ENCODE measurements around the gene MACROD2.
"Not testable (repeated sequence)": the region's sequence is repeated elsewhere in the genome, so short reads cannot be mapped to it uniquely, and the experiment has no call there.

The MACROD2 gene

DNA sequence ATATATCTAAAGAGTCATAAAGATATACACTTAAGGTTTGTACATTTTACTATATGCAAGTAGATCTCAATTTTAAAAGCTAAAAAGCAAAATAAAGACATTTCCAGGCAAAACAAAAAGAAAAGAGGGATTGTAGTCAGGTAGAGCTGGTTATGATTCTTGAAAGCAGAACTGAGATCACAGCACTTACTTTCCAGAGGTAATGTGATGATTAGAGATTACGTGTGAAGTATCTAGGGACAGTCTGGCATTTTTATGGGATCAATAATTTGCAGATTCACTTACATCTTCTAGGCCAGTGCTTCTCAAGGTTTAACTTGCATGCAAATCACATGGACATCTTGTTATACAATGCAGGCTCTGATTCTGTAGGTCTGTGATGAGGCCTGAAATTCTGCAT lies 1982.4 kb downstream of the MACROD2 start:
- DNase-seq: no peak

DNA sequence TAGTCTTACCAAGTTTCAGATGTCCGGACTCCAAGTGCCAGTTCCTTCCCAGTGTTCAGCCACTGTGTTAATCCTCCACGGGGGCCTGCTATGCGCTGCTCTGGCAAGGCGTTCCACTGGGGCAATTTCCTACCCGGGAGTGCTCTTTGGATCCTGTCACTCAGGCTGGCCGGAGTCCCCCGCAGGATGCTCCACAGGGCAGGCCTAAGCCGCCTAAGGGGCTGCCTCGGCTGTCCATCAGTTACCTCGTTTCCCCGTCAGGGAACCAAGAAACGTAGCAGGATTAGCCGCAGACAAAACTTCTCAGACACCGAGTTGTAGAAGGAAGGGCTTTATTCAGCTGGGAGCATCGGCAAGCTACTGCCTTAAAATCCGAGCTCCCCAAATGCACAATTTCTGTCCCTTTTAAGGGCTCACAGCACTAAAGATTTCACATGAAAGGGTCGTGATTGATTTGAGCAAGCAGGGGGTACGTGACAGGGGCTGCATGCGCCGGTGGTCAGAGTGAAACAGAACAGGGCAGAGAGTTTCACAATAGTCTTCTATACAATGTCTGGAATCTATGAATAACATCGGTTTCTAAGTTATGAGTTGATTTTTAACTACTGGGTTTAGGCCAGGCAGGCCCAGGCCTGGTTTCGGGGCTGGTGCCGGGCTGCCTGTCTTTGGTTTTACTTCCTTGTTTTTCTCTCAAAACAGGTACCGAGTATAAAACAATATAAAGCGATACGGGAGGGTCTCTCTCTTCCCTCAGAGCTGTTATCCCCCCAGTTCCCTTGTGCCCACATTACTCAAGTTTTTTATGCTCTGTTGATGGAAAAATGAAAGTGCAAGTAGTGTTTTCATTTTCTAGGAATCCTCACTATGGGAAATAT lies 1990.4 kb downstream of the MACROD2 start:
- DNase-seq: not testable (repeated sequence)

DNA sequence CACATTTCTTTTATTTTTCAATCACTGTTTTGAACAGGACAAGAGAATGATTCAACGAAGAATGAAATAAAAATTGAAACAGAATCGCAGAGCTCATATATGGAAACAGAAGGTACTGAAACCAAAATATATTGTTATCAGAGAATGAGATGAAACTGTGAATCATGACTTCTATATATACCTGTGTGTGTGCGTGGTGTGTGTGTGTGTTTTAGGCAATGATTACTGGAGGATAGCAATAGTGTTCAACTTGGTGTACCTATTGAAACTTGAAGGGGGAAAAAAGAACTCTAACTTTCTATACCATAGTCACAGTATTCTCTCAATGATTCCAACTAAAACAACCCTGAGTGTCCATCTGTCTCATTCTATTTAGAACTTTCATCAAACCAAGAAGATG lies 1991.4 kb downstream of the MACROD2 start:
- no peak for DNase-seq

DNA sequence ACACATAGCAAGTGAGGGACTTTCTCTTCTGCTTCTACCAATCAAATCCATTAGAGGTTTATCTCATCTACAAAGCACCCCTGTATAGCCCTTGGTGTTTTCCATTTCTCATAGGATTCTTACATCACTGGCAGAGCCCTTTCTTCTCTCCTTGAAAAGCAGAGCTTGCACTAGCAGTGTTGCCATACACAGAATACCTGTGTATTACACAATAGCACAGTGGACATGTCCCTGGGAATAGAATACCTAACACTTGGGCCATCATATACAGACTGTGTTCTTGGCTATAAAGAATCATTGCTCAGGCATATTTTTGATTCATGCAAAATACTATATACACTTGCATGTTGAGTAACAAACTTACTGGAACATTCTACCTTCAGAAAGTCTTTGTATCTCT lies 1996.0 kb downstream of the MACROD2 start:
- DNase-seq: no peak

DNA sequence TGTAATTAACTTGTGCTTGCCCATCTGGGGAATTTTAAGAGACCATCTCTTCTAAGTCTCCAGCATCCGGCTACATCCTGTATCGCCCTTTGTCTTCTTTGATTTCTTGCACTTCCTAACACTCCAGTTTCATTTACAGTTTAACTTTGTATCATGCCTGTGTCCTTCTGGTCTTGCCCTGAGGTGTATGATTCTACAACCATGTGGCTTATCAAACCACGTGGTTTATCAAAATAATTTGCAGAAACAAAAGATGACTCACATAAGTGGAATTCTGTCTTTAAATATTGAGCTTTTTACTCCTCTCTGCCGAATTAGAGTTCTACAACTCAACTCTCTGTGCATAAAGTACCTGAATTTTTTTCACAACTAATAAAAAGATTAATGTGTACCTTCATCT lies 1997.2 kb downstream of the MACROD2 start:
- DNase-seq: no peak

DNA sequence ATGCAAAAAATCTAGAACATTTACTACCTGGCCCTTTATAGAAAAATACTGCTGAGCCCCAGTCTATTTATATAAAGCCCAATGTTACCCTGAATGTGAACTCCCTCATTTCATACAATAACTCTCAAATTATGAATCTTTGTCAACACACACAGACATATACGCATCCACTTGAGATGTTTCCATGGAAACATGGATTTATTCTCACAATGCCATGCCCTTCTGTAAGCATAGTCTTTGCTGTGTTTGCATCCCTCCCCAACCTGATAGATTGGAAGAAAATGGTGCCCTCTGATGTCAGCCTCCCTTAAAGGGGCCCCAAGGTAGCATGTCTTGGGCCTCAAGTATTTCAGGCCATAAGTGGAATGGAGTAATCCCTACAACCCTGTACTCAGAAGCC lies 2004.8 kb downstream of the MACROD2 start:
- DNase-seq: no peak

DNA sequence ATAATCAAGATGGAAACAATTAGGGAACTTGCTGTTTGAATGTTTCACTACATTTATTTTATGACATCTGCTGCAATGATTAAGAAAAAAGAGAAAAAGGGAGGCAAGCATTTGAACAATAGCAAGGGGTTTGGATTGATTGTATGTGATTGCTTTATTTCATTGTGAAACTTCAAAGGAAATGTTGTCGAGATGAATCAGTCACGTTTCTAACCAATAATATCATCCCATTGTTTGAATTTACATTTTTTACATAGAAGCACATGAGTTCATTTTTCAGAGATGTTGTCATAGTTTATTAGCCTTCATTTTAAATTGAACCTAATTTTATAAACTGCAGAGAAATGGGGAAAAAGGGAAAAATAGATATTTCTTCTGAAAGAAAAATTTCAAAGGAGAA lies 2006.0 kb downstream of the MACROD2 start:
- DNase-seq: no peak

DNA sequence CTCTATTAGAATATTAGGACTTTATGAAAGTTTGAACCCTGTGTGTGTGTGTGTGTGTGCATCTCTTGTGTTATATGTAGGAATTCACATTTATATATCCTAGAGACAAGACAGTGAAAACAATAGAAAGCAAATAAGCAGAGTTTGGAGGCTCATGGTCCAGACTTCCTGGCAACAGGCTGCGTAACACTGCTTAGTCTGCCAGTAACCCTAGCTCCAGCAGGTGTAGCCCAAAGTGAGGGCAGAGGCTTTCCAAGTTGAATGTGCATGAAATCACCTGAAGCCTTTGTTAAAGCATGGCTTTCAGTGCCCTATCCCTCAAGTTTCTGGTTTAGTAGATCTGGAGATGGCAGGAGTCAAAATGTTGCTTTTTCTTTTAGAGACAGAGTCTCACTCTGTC lies 2008.0 kb downstream of the MACROD2 start:
- no peak for DNase-seq

DNA sequence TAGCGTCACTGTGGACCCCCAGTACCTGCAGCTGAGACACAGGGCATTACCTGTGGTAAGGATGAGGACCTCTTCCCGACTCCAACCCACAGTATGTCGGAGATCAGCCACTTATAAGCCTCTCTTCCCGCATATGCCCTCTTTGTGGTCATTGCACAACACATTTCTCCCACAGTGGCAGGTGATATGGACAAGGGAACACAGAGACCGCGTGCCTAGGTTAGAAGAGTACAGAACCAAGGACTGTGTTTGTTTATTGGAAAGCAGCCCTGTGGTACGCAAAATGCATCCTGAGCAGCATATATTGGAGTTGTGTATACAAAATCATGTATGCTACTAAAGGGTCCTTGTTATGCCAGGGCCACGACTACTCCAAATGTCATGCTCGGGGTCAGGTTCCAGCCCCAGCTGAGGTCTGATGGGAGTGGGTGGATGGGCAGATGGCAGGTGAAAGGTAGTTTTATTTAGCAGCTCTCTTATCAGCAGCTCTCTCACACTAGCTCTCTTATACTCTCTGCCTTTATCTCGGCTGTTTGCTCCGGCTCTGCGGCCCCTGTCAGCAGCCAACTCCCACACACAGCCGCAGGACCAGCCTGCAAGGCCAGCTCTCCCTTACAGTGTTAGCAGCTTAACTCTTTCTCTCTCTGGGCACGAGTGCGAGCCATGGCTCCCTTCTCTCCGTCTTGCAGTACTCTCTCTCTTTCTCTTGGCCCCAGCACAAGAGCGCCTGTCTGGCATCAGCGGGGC lies 2009.0 kb downstream of the MACROD2 start:
- DNase-seq: no peak

DNA sequence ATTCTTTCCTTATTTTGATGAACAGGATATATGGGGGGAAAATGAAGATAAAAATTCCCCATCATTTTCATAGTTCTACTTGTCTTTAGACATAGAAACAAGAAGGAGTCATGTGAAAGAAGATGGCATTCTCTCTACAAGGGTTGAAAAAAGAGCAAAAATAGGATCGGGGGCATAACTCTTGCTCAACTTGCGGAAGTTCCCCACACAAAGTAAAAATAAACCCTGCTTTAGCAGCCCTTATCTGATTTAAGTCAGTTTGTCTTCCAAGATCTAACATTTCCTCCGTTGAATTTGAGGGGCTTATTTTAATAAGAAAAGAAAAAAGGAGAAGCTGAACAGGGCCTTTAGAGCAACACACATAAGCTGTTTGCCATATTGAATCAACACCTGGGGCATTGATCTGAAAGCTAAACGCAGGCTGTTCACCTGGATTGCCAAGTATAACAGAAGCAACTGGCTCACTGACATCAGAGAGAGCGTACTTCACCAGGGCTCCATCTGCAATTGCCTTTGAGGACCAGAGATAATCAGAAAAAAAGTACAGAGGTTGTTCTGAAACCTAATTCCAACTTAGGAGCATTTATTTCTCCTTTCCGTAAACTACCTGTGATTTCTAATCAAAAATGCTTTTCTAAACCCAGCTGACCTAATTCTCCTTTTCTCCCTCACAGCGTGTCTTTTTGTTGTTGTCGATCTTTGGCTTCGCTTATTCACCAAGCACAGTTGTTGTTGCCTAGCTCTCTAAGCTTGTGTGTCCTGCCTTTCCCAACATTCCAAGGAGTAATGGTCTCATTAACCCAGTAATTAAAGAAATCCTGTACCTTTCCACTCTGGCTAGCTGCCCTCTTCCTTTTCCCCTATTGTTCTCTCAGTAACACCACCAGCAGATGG lies 2010.0 kb downstream of the MACROD2 start:
- DNase-seq: no peak

DNA sequence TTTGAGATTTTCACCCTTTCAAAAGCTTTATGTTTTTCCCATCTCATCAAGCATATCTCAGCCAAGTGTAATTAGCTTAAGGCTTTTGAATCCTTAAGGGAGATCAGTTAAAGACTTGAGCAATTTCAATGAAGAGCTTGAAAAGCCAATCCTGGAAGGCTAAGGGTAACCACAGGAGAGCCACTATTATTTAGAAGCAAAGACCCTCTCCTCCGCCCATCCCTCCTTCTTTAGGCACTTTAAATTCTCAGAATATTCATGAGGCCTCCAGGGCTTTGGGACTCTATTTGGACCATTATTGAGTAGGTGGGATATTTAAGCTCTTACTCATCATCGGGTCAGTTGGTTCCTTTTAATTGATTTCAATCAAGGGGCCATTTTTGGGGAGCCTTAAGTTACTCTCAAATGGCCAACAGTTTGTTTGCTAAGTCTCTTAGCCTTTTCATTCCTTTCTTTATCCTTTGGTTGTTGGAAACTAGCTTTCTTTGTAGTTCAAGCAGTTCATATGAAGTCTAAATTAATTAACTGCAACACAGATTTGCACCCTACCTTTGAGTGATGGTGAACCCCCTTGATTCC lies 2010.7 kb downstream of the MACROD2 start:
- no peak for DNase-seq

DNA sequence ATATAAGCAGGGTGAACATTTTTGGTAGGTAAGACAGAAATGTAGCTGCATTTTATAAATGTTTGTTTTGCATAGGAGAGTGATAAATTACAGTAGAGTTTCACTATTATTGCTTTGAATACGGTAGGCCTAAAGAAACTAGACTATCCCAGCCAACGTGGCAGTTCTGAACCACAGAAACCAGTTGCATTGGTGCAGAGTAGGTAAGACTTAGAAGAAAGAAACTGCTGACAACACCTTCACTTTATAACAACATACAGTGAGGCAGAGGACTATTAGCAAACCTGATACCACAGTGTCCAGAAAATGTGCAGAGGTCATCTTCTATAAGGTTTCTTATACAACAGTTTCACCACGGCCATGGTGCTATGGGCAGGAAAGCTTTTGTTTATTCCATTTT lies 2011.8 kb downstream of the MACROD2 start:
- DNase-seq: no peak

DNA sequence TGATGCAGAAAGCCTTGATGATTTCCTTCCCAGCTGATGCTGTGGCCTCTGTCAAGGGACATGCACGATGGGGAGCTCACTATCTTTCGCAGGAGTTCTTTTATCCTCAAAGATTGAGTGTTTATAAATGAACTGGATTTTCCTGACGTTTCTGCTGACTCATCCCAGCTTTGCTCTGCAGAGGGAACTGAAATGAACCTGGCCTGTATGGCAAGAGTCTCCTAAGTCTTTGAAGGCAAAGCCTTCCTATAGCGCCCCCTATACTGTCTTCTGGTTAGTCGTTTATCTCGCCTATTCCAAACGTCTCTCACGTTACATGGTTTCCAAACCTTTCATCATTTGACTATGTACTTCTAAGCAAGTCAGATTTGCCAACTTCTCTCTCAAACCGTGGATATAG lies 2012.6 kb downstream of the MACROD2 start:
- DNase-seq: no peak

DNA sequence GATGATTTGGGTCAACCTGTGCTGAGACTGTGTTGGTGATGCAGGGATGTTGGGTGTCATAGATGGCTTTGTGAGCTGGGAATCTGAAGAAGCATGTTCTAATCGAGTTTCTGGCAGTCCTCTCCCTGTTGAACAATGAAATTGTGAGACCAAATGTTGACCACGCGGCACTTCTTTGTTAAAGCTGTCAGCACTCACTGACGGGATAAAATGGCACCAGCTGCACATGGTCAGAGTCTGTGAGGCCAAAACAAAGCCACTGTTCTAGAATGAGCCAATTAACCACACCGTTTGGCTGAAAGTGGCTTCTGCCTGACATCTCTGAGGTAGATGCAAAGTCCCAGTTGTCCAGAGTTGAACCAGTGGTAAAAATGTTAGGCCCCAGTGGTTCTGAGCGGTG lies 2015.7 kb downstream of the MACROD2 start:
- DNase-seq: no peak

DNA sequence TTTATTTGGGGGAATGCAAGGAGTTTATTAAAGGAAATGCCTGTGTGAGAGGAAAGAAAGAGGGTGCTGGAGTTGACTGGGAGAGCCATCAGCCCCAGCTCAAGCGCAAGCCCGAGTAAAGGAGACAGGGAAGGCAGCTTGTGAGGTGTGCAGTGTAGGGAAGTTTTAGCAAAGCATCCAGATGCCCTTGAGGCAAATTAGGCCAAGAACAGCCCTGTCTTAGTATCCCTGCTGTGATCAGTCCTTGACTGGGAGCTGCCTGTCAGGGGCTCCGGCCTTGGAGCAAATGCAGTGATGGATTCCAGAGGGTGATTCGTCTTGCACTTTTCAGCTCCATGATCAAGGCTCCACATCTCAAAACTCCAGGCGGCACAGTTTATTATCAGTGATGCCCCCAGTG lies 2016.2 kb downstream of the MACROD2 start:
- no peak for DNase-seq

DNA sequence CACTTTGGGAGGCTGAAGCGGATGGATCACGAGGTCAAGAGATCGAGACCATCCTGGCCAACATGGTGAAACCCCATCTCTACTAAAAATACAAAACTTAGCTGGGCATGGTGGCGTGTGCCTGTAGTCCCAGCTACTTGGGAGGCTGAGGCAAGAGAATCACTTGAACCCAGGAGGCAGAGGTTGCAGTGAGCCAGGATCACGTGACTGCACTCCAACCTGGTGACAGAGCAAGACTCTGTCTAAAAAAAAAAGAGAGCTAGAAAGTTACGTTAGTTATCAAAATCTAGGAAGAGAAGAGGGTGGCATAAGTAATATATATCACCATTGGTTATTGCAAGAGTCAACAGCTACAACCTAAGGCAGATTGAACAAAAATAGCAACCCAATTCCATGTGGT lies 2017.6 kb downstream of the MACROD2 start:
- not testable (repeated sequence) for DNase-seq

DNA sequence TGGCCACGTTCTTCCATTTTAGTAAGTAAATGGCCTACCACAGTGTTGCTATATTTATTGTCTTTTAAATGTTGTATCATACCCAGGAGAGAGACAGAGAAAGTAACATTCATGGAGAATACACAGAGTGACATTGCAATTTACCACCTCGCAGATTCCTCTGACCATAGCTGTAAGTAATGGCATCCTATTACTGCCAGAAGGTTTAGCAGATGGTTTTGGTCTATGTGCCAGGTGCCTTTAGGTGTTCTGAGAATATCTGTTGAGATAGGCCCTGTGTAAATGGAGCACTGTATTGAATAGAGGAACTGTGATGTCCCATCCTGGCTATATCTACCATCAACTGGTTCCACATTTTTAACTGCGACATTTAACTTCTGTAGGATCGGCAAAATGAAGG lies 2018.3 kb downstream of the MACROD2 start:
- DNase-seq: no peak

DNA sequence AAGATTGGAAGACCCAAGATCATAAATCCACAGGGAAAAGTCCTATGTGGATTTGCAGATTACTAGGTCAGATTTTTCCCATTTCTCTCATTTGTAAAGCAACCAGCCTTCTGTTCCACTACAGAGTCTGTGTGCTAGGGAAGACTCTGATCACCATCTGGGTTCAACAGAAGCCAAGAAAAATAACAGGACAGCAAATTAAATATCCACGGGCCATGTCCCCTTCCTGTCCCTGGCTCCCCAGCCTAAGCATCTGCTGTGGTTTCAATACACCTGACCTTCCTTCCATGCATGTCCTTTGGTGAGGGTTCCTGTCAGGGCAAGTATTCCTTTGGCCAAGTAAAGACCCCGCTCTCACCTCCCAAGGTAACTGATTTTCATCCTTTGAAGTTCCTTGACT lies 2019.1 kb downstream of the MACROD2 start:
- DNase-seq: no peak

DNA sequence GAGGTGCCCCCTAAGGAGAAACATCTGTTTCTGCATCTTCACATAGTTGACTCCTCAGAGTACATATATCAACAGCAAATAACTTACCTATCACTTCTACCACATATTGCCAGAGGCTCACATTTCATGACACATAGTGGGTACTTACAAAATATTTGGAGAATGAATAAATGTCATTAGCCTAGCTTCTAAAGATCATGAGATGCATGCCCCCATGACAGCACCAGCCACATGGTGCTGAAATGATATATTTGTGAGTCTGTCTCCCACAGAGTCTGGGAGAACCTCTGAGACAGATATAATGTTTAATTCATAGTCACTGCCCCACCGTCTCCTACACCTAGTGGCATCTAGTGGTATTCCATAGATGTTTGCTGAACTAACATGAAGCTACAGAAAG lies 2022.3 kb downstream of the MACROD2 start:
- DNase-seq: no peak

DNA sequence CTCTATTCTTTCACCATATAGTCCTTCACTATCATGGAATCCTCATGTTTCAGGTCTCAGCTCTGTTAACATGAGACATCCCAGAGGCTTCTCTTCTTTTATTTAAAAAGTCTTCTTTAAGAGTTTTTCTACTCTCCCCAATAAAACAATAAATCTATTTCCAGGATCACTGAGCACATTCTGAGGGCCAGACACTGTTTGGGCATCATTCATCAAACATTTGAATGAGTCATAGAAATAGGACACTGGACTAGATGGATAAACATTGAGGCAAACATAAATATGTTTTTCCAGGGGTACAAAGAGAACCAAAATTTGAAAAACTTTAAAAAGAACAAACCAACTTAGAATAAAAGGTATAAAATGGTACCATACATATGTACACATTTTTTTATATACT lies 2023.6 kb downstream of the MACROD2 start:
- DNase-seq: no peak

DNA sequence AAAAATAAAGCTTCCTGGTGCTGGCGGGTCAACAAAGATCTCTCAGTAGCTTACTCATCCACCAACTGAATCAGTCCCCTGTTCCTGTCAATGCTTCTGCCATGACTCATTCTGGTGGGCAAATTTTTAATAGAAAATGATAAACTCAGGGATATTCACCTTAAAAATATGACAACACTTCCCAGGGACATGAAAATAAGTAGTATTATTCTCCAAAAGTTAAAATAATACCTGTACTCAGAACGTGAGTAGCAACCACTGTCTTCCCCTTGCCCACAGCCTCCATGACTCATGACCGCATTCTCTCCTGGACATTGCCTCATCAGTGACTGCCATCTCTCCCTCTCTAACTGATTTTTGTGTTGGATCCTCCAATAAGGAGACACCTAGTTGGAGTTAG lies 2025.7 kb downstream of the MACROD2 start:
- DNase-seq: no peak

DNA sequence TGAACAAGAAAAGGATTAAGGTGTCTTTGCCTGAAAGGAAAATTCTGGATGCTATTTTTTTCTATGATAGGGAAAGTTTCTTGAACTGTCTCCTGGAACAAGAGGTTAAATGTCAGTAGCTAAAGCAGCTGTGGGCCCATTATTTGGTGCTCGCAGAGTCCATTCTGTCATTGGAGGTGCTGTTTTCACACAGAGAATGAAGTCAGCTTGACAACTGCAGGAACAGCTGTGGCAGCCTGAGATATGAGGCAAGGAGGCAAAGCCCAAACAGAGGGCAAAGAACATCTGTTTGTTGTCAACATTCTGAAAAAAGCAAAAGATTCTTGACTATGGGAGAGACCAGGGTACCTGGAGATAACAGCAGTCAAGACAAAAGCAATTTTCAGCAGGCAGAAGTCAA lies 2029.8 kb downstream of the MACROD2 start:
- no peak for DNase-seq

DNA sequence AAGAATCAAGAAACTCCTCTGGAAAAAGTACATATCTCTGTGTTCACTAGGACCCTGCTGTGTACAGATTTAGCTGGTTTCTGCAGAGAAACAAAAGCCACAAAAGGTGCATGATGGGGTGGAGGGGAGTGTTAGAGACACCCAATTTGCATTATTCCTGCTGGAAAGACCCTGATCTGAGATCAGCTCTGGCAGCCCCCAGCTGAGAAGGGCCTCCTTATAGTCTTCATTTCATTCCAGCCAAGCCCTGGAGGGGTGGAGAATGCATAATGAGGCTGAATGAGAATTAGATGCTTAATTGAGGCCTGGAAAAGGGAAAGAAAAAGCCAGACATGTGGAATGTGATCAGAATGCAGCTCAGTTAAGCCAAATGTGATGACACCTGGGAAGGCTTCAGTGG lies 2032.4 kb downstream of the MACROD2 start:
- no peak for DNase-seq
